Progenitor cell of endocrine pancreas (in vitro differentiated cells): ENCODE results near the gene TBXA2R. TPM values are rescaled to one million over a fixed set of nuclear protein-coding genes. Genes with fewer than 3 reads are reported as not detected.
"Not testable (repeated sequence)": the region's sequence is repeated elsewhere in the genome, so short reads cannot be mapped to it uniquely, and the experiment has no call there.

ENCODE experiments used
- DNase-seq: peaks from one replicate; pipeline ENCODE4 v3.0.0; 2021; ENCODE audit warnings: low spot score; ENCODE audit not compliant: unreplicated experiment
- H3K27ac Mint-ChIP-seq: 2 replicates; pipeline ENCODE4 v1.8.0; 2021; ENCODE audit warnings: mild to moderate bottlenecking, moderate library complexity, mixed read lengths
- H3K27me3 Mint-ChIP-seq: 2 replicates; pipeline ENCODE4 v1.8.0; 2021; ENCODE audit warnings: mixed read lengths
- H3K36me3 Mint-ChIP-seq: 2 replicates; pipeline ENCODE4 v1.8.0; 2022; ENCODE audit warnings: mixed read lengths; ENCODE audit not compliant: insufficient read depth
- H3K4me1 Mint-ChIP-seq: 2 replicates; pipeline ENCODE4 v1.8.0; 2021; ENCODE audit warnings: low read depth, mixed read lengths
- H3K4me3 Mint-ChIP-seq: 2 replicates; pipeline ENCODE4 v1.8.0; 2021; ENCODE audit warnings: low read depth, mild to moderate bottlenecking, moderate library complexity, mixed read lengths
- H3K9me3 Mint-ChIP-seq: 2 replicates; pipeline ENCODE4 v1.8.0; 2021; ENCODE audit warnings: low read depth, mixed read lengths
- CTCF ChIP-seq: fragments of 200-600 bp; sonication (generic); IDR thresholded peaks from one replicate; pipeline ENCODE4 v1.5.0; 2021; ENCODE audit warnings: antibody characterized with exemption, mild to moderate bottlenecking; ENCODE audit not compliant: unreplicated experiment
- total RNA-seq: library from RNA; stranded (reverse); gene quantifications from 2 replicates; pipeline ENCODE4 v1.2.1, GENCODE V29; 2021

Gene TBXA2R
- total RNA-seq, 1 donor from 2014 or later = not detected

- no peak overlapping the region for H3K4me3 Mint-ChIP-seq
- no peak for TF ChIP-seq CTCF
- H3K27me3 Mint-ChIP-seq = no peaks in the 10 kb centered on the region
- peaks cover 7% of the 10 kb centered on the region for H3K36me3 Mint-ChIP-seq
- DNase-seq = no peak
- no peak overlapping the region for H3K27ac Mint-ChIP-seq
- no peaks in the 10 kb centered on the region for H3K9me3 Mint-ChIP-seq
- H3K4me1 Mint-ChIP-seq = no peaks in the 10 kb centered on the region
Measured at GRCh38 chr19:3653081-3653795, 46.6 kb upstream of the TBXA2R start.

GRCh38 chr19:3652422-3652821 lies 45.7 kb upstream of the TBXA2R start:
- no peak overlapping the region for H3K4me3 Mint-ChIP-seq
- peaks cover 5% of the 10 kb centered on the region for H3K36me3 Mint-ChIP-seq
- no peak overlapping the region for H3K27ac Mint-ChIP-seq
- H3K4me1 Mint-ChIP-seq = no peaks in the 10 kb centered on the region
- no peak for TF ChIP-seq CTCF
- no peaks in the 10 kb centered on the region for H3K27me3 Mint-ChIP-seq
- DNase-seq = no peak
- H3K9me3 Mint-ChIP-seq = no peaks in the 10 kb centered on the region

GRCh38 chr19:3651684-3652083 lies 45.0 kb upstream of the TBXA2R start:
- H3K36me3 Mint-ChIP-seq = no peaks in the 10 kb centered on the region
- TF ChIP-seq CTCF = no peak
- no peak overlapping the region for H3K27ac Mint-ChIP-seq
- H3K4me1 Mint-ChIP-seq = no peaks in the 10 kb centered on the region
- no peaks in the 10 kb centered on the region for H3K27me3 Mint-ChIP-seq
- H3K4me3 Mint-ChIP-seq = no peak overlapping the region
- no peaks in the 10 kb centered on the region for H3K9me3 Mint-ChIP-seq
- no peak for DNase-seq

- no peak overlapping the region for H3K27ac Mint-ChIP-seq
- H3K4me3 Mint-ChIP-seq = no peak overlapping the region
- no peaks in the 10 kb centered on the region for H3K9me3 Mint-ChIP-seq
- no peaks in the 10 kb centered on the region for H3K4me1 Mint-ChIP-seq
- no peak for DNase-seq
- H3K27me3 Mint-ChIP-seq = no peaks in the 10 kb centered on the region
- TF ChIP-seq CTCF = no peak
- H3K36me3 Mint-ChIP-seq = no peaks in the 10 kb centered on the region
Measured at GRCh38 chr19:3649888-3650287, 43.2 kb upstream of the TBXA2R start.

GRCh38 chr19:3648037-3648905 lies 41.6 kb upstream of the TBXA2R start:
- Mint-ChIP-seq H3K9me3 (no peaks in the 10 kb centered on the region), H3K4me1 (no peaks in the 10 kb centered on the region), H3K36me3 (no peaks in the 10 kb centered on the region), H3K4me3 (no peak overlapping the region), H3K27me3 (no peaks in the 10 kb centered on the region), H3K27ac (no peak overlapping the region)
- TF ChIP-seq CTCF = no peak
- no peak for DNase-seq

- H3K27me3 Mint-ChIP-seq, H3K4me1 Mint-ChIP-seq, H3K9me3 Mint-ChIP-seq, H3K4me3 Mint-ChIP-seq, DNase-seq, H3K36me3 Mint-ChIP-seq, H3K27ac Mint-ChIP-seq: not testable (repeated sequence)
Measured at GRCh38 chr19:3647102-3647501, 40.4 kb upstream of the TBXA2R start.
